IMR-90 (cell line): ENCODE results near the gene PXK. TPM values are rescaled to one million over a fixed set of nuclear protein-coding genes. Genes with fewer than 3 reads are reported as not detected.

Experiments
- ATAC-seq: fragments of 200-7000 bp; cut with Tn5 transposase; 2 replicates; pipeline ENCODE4 v1.9.1; 2020; ENCODE audit warnings: low read depth, mild to moderate bottlenecking, moderate library complexity
- BruUV-seq: library from RNA; stranded (reverse); fragments of 400-500 nt; replicated peaks from 2 replicates; lab custom pipeline; 2021; lab: Mats Ljungman, UMichigan
- CTCF ChIA-PET: fragments of 300-600 bp; formaldehyde crosslinking; extraction: SDS; loops from one replicate; lab custom pipeline; 2021; ENCODE audit warnings: antibody characterized with exemption; lab: Yijun Ruan, JAX
- POLR2A ChIA-PET: fragments of 300-600 bp; sonication (Branson Sonifier 250); formaldehyde crosslinking; loops from one replicate; lab custom pipeline; 2022; ENCODE audit warnings: antibody characterized with exemption; ENCODE audit not compliant: unreplicated experiment; lab: Charles Lee
- DNase-seq: peaks from one replicate; pipeline ENCODE4 v3.0.0; 2013
- H2AFZ ChIP-seq: replicated peaks from 2 replicates; pipeline ENCODE3; 2013; ENCODE audit warnings: low read length, mild to moderate bottlenecking; ENCODE audit not compliant: poor library complexity
- H2AK5ac ChIP-seq: 2 replicates; pipeline ENCODE4 v1.6.1; 2013; ENCODE audit warnings: low read depth, low read length, inconsistent platforms
- H2AK9ac ChIP-seq: replicated peaks from 2 replicates; pipeline ENCODE3; 2013; ENCODE audit warnings: mild to moderate bottlenecking, low read depth, low read length, moderate library complexity; ENCODE audit not compliant: poor library complexity
- H2BK120ac ChIP-seq: 2 replicates; pipeline ENCODE4 v1.6.1; 2013; ENCODE audit warnings: low read depth, low read length, inconsistent platforms
- H2BK15ac ChIP-seq: 3 replicates; pipeline ENCODE4 v1.6.1; 2013; ENCODE audit warnings: low read depth, low read length, inconsistent platforms
- H2BK20ac ChIP-seq: 2 replicates; pipeline ENCODE4 v1.6.1; 2013; ENCODE audit warnings: low read depth, mild to moderate bottlenecking, inconsistent platforms, low read length, moderate library complexity
- H2BK5ac ChIP-seq: 2 replicates; pipeline ENCODE4 v1.6.1; 2013; ENCODE audit warnings: mild to moderate bottlenecking, low read depth, low read length, inconsistent platforms; ENCODE audit not compliant: poor library complexity, severe bottlenecking
- H3K14ac ChIP-seq: replicated peaks from 2 replicates; pipeline ENCODE4 v1.6.1; 2013; ENCODE audit warnings: low read depth, low read length, inconsistent platforms
- H3K18ac ChIP-seq: 2 replicates; pipeline ENCODE4 v1.6.1; 2013; ENCODE audit warnings: low read depth, low read length, control low read depth
- H3K23ac ChIP-seq: 2 replicates; pipeline ENCODE4 v1.6.1; 2013; ENCODE audit warnings: low read depth, low read length, inconsistent platforms
- H3K27ac ChIP-seq: 2 replicates; pipeline ENCODE4 v1.5.1; 2013; ENCODE audit warnings: mild to moderate bottlenecking, control low read depth, low read length; ENCODE audit not compliant: insufficient read depth
- H3K27me3 ChIP-seq: 2 replicates; pipeline ENCODE4 v1.6.1; 2013; ENCODE audit warnings: low read length; ENCODE audit not compliant: control insufficient read depth, insufficient read depth
- H3K36me3 ChIP-seq: 2 replicates; pipeline ENCODE4 v1.6.1; 2013; ENCODE audit warnings: low read length, mixed read lengths; ENCODE audit not compliant: control insufficient read depth, insufficient read depth
- H3K4ac ChIP-seq: 2 replicates; pipeline ENCODE4 v1.6.1; 2013; ENCODE audit warnings: low read depth, low read length, inconsistent platforms
- H3K4me1 ChIP-seq: 2 replicates; pipeline ENCODE4 v1.6.1; 2013; ENCODE audit warnings: low read length, mixed read lengths; ENCODE audit not compliant: control insufficient read depth, insufficient read depth
- H3K4me2 ChIP-seq: 2 replicates; pipeline ENCODE4 v1.6.1; 2013; ENCODE audit warnings: low read depth, mild to moderate bottlenecking, control low read depth, low read length, moderate library complexity
- H3K4me3 ChIP-seq: 2 replicates; pipeline ENCODE4 v1.5.1; 2013; ENCODE audit warnings: low read depth, mild to moderate bottlenecking, control low read depth, low read length, moderate library complexity; ENCODE audit not compliant: insufficient read depth
- H3K56ac ChIP-seq: 2 replicates; pipeline ENCODE4 v1.6.1; 2013; ENCODE audit warnings: low read length, inconsistent platforms; ENCODE audit not compliant: insufficient read depth; ENCODE audit errors: extremely low read depth
- H3K79me1 ChIP-seq, 2 experiments: 2 replicates each; pipeline ENCODE4 v1.6.1; 2013; ENCODE audit warnings: low read length in 2 of 2, inconsistent platforms in 1 of 2, low read depth in 1 of 2
- H3K9ac ChIP-seq: 2 replicates; pipeline ENCODE4 v1.6.1; 2013; ENCODE audit warnings: low read depth, low read length, control low read depth
- H3K9me1 ChIP-seq: 2 replicates; pipeline ENCODE4 v1.6.1; 2013; ENCODE audit warnings: low read length, inconsistent platforms; ENCODE audit not compliant: insufficient read depth
- H3K9me3 ChIP-seq: 2 replicates; pipeline ENCODE4 v1.6.1; 2013; ENCODE audit warnings: low read length; ENCODE audit not compliant: control insufficient read depth, insufficient read depth
- H4K20me1 ChIP-seq: 2 replicates; pipeline ENCODE4 v1.6.1; 2013; ENCODE audit warnings: low read length, inconsistent platforms; ENCODE audit not compliant: insufficient read depth
- H4K5ac ChIP-seq: 2 replicates; pipeline ENCODE4 v1.6.1; 2013; ENCODE audit warnings: mild to moderate bottlenecking, low read depth, low read length, control low read depth
- H4K8ac ChIP-seq, 2 experiments: 2 replicates each; pipeline ENCODE4 v1.6.1; 2013; ENCODE audit warnings: low read depth in 2 of 2, low read length in 2 of 2, control low read depth in 1 of 2, inconsistent platforms in 1 of 2
- H4K91ac ChIP-seq: 2 replicates; pipeline ENCODE4 v1.6.1; 2013; ENCODE audit warnings: low read depth, low read length, inconsistent platforms; ENCODE audit not compliant: insufficient read depth
- BHLHE40 ChIP-seq: fragments of 150-350 bp; IDR thresholded peaks from 2 replicates; pipeline ENCODE4 v1.6.1; 2016; ENCODE audit warnings: mild to moderate bottlenecking, low read depth, low read length
- POLR2A ChIP-seq: IDR thresholded peaks from 2 replicates; pipeline ENCODE4 v1.6.1; 2012; ENCODE audit warnings: mild to moderate bottlenecking, low read depth, low read length
- RAD21 ChIP-seq: IDR thresholded peaks from 2 replicates; pipeline ENCODE4 v1.6.1; 2012; ENCODE audit warnings: low read length, improper control_type of control experiment
- RCOR1 ChIP-seq: IDR thresholded peaks from 2 replicates; pipeline ENCODE4 v1.6.1; 2012; ENCODE audit warnings: mild to moderate bottlenecking, low read length, improper control_type of control experiment; ENCODE audit not compliant: insufficient replicate concordance
- RFX5 ChIP-seq: IDR thresholded peaks from 2 replicates; pipeline ENCODE4 v1.8.0; 2012; ENCODE audit warnings: low read depth, mild to moderate bottlenecking, low read length, moderate library complexity
- SMC3 ChIP-seq: fragments of 150-350 bp; IDR thresholded peaks from 2 replicates; pipeline ENCODE4 v1.6.1; 2016; ENCODE audit warnings: low read depth, mild to moderate bottlenecking, antibody characterized with exemption, low read length, moderate library complexity
- dilution Hi-C: fragments of 300-500 bp; cut with HindIII; formaldehyde crosslinking; loops from one replicate; pipeline ENCODE4 v1.14.3; 2018; ENCODE audit warnings: low sequenced_read_pairs; ENCODE audit not compliant: unreplicated experiment
- in situ Hi-C: fragments of 300-500 bp; cut with MboI; formaldehyde crosslinking; loops from 3 replicates; pipeline ENCODE4 v1.14.3; 2019; ENCODE audit warnings: low sequenced_read_pairs, inconsistent platforms, mixed read lengths
- intact Hi-C: fragments of 100-400 bp; cut with micrococcal nuclease; formaldehyde crosslinking; loops from 2 replicates; pipeline ENCODE4 v1.10.0; 2022
- polyA plus RNA-seq, 3 experiments: library from polyadenylated mRNA; depleted of rRNA; stranded (reverse); fragments of >200 nt; gene quantifications; 2 replicates each; pipeline ENCODE4 v1.2.3, GENCODE V29; 2012; ENCODE audit warnings: low replicate concordance in 1 of 3
- total RNA-seq: library from RNA; depleted of rRNA; stranded (reverse); fragments of >200 nt; gene quantifications from 2 replicates; pipeline ENCODE4 v1.2.3, GENCODE V29; 2012
- TF ChIP-seq, protein P1 (sequence below): fragments of 150-350 bp; IDR thresholded peaks from 2 replicates; pipeline ENCODE4 v1.6.1; 2017; ENCODE audit warnings: mild to moderate bottlenecking, antibody characterized with exemption, low read length, low read depth
- TF ChIP-seq, protein P2 (sequence below): conservative IDR thresholded peaks from 2 replicates; pipeline ENCODE4 v1.5.1; 2012; ENCODE audit warnings: mild to moderate bottlenecking, low read depth, low read length, improper control_type of control experiment

PXK gene
- total and polyA plus RNA-seq, 2 of the 4 experiments (the other 2 are of a cell fraction), result 14.3 to 17.7 TPM

DNA sequence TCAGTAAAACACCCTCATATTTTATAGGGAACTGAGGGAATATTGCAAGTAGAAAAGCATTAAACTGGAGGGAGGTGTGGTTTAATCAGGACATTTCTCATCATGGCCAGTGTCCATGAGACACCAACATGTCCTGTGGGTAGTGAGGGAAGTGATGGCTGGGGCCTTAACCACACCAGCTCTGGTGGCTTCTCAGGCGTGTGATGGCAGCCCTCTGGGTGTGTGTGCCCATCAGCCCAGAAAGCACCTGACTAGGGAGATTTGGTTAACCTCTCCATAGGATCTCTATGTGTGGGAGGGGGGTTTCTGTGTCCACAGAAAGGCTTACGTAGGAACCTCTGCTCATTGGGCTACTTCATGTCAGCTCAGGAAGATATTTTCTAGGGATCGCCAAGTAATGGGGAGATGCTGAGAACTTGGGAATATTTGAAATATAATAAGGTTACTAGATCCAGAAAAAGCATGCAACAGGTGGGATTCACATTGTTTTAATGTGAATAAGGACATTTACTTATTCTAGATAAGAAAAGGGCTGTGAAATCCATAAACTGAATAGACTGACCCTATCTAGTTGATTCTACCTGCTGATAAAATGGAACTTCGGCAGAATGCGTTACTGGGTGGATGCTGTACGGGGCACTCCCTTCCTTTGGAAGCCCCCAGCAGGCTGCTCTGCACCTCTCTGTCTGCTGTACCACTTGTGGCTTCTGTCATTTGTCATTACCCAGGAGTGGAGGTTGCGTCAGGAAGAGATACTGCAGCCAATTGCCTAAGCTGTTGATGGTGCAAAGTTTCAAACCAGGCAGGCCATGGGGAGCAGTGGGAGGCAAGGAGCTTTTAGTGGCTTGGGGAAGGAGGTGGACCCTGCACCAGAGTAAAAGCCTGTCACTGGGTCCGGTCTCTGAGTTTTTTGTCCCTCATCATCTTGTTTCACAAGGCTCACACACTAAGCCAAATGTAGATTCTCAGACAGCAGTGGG, 79.4 kb downstream of the PXK start (continued):
- TF ChIP-seq RFX5 (no peak), RCOR1 (no peak), POLR2A (no peak)

DNA sequence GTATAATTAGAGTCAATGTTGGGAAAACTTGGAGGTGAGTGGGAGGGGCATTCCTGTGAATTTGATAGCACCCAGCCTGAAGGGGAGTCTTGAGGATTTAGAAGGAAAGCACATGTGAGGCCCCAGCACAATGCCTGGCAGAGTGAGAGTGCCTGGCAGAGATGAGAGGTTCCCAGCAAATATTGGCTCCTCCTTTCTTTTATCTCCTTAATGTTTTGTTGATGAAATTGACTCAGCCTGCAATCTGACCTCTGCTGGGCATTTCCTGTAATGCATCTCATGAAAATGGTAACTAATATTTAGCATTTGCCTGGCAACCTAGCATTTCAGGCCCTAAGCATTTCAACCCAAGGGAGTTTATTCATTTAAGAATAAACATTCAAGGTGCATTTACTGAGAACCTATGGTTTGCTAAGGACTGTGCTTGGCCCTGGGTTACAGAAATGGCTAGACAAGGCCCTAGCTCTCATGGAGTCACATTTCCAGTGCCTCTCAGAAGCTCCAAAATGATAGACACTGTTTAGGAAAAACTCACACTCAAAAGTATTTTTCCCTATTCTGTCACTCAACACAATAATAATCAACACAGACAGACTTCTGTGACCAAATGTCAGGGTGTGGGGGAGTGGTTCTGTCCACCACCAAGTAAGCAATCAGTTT, 82.0 kb downstream of the PXK start:
- no peak overlapping the region for H3K4me3 ChIP-seq
- H3K14ac ChIP-seq, result no peak overlapping the region
- H4K8ac ChIP-seq, result no peak overlapping the region
- H2AK9ac ChIP-seq, result no peak overlapping the region
- no peak overlapping the region for H2BK120ac ChIP-seq
- in situ Hi-C loops (loop anchor here (5.0 to 25.0 kb wide), 2 partner anchors 82 to 227 kb away; partner anchors contain the start of gene PXK), dilution Hi-C loops (no loop called here), intact Hi-C loops (loop anchor here (1.0 to 5.0 kb wide), 4 partner anchors 82 to 227 kb away; partner anchors contain the start of genes HTD2, PXK and RPP14)
- no peak overlapping the region for H2BK20ac ChIP-seq
- no peak overlapping the region for H3K4me2 ChIP-seq
- CTCF ChIA-PET, result interaction anchor here (0.6 to 1.9 kb wide), 6 partner anchors 9 to 108 kb away, joined by 3 to 8 read pairs (median 6); no protein-coding TSS in a partner anchor
- DNase-seq (peak; percentile 67), ATAC-seq (peak; percentile 84)
- H3K18ac ChIP-seq, result no peak overlapping the region
- no peak overlapping the region for H4K91ac ChIP-seq
- no peak overlapping the region for H2AFZ ChIP-seq
- no peak overlapping the region for H2BK5ac ChIP-seq
- no peaks in the 10 kb centered on the region for H3K9me3 ChIP-seq
- H3K79me1 ChIP-seq, result peaks cover 0 to 6% of the 10 kb centered on the region in 2 experiments; a peak in 1 of 4 replicates
- H2BK15ac ChIP-seq, result no peak overlapping the region
- POLR2A ChIA-PET, result no interaction called here
- H2AK5ac ChIP-seq, result no peak overlapping the region
- H3K27me3 ChIP-seq, result no peaks in the 10 kb centered on the region
- TF ChIP-seq BHLHE40 (no peak), RAD21 (peak; percentile 83), SMC3 (peak; percentile 96)
- TF ChIP-seq, protein P1, sequence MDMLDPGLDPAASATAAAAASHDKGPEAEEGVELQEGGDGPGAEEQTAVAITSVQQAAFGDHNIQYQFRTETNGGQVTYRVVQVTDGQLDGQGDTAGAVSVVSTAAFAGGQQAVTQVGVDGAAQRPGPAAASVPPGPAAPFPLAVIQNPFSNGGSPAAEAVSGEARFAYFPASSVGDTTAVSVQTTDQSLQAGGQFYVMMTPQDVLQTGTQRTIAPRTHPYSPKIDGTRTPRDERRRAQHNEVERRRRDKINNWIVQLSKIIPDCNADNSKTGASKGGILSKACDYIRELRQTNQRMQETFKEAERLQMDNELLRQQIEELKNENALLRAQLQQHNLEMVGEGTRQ, result no peak
- TF ChIP-seq, protein P2, sequence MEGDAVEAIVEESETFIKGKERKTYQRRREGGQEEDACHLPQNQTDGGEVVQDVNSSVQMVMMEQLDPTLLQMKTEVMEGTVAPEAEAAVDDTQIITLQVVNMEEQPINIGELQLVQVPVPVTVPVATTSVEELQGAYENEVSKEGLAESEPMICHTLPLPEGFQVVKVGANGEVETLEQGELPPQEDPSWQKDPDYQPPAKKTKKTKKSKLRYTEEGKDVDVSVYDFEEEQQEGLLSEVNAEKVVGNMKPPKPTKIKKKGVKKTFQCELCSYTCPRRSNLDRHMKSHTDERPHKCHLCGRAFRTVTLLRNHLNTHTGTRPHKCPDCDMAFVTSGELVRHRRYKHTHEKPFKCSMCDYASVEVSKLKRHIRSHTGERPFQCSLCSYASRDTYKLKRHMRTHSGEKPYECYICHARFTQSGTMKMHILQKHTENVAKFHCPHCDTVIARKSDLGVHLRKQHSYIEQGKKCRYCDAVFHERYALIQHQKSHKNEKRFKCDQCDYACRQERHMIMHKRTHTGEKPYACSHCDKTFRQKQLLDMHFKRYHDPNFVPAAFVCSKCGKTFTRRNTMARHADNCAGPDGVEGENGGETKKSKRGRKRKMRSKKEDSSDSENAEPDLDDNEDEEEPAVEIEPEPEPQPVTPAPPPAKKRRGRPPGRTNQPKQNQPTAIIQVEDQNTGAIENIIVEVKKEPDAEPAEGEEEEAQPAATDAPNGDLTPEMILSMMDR, result peak; percentile 84
- no peak overlapping the region for H3K23ac ChIP-seq
- H3K9ac ChIP-seq, result no peak overlapping the region
- H3K4ac ChIP-seq, result no peak overlapping the region
- peaks cover 4% of the 10 kb centered on the region for H3K4me1 ChIP-seq
- no peak overlapping the region for H3K56ac ChIP-seq
- H4K5ac ChIP-seq, result no peak overlapping the region
- H3K36me3 ChIP-seq, result peaks cover 51% of the 10 kb centered on the region
- BruUV-seq, result no TSS peak
- H3K27ac ChIP-seq, result no peak overlapping the region
- peaks cover 9% of the 10 kb centered on the region for H3K9me1 ChIP-seq
- H4K20me1 ChIP-seq, result no peaks in the 10 kb centered on the region
